ENCODE data around the gene PPP6R3. TPM values are rescaled to one million over a fixed set of nuclear protein-coding genes. Genes with fewer than 3 reads are reported as not detected.

PPP6R3 gene
- total RNA-seq, 1 experiment from 2014 or later: 99.9 TPM

- no peak for DNase-seq (ENCODE audit: extremely low read depth, low read depth)
Observed at GRCh38 chr11:68545796-68546195, 85.2 kb downstream of the PPP6R3 start.

GRCh38 chr11:68546555-68546954, 86.0 kb downstream of the PPP6R3 start:
- DNase-seq (ENCODE audit: extremely low read depth, low read depth): no peak

DNA sequence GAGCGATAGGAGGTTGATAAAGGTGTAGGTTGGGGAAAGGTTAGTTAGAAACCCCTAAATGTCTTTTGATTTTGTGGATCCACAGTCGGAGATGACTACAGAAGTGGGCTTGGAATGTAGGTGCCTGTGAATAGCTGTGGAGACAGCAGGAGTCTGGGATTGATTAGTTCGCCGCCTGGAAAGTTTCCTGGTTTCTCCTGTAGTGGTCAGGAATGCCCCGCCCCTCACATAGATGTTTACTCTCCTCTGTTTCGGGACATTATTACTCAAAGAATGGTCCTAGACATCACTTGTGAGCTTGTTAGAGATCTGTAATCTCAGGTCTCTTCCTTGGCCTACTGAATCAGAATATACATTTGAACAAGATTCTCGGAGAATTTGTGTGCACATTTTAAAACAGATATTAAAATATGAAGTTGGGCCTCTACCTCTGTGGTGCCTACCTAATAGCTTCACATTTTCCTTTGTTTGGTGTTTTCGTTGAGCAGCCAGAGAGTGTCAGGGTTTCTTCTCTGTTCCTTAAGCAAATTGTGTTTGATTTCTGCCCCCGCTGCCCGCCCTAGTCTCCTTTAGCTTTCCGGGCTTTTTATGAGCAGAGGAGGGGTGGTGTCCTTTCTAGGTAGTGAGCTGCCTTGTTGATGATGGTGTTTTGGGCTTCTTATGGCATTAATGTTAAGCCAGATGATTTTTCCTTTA, 89.4 kb downstream of the PPP6R3 start:
- DNase-seq (ENCODE audit: extremely low read depth, low read depth): no peak

DNA sequence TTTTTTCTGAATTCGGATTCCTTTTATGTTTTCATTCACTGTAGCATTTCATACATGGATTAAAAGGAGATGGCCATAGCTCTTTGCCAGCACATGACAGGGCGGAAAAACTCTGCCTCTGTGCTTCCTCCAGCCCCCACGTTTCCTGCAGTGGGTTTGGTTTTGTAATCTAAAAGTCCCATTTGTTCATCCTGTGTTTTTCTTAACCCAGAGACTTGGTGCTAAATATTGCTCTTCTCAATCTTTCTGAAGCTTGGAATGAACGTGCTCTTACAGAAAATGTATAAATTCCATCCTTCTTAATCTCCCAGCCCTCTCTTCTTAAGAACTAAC, 89.9 kb downstream of the PPP6R3 start:
- DNase-seq (ENCODE audit: extremely low read depth, low read depth): no peak

DNA sequence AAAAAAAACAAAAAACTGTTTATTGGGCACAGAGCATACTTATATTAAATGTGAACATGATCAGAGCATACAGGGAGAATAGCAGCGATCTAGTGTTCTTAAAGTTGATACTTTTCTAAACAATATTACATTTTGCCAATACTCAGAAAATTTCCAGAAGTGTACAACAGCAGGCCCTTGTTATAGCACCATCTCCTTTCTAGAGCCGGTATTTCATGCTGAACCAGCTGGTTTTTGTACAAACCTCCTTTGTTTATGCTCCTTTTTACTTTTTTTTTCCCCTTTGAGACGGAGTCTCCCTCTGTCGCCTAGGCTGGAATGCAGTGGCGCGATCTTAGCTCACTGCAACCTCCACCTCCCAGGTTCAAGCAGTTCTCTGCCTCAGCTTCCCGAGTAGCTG, 90.7 kb downstream of the PPP6R3 start:
- DNase-seq (ENCODE audit: extremely low read depth, low read depth): no peak

DNA sequence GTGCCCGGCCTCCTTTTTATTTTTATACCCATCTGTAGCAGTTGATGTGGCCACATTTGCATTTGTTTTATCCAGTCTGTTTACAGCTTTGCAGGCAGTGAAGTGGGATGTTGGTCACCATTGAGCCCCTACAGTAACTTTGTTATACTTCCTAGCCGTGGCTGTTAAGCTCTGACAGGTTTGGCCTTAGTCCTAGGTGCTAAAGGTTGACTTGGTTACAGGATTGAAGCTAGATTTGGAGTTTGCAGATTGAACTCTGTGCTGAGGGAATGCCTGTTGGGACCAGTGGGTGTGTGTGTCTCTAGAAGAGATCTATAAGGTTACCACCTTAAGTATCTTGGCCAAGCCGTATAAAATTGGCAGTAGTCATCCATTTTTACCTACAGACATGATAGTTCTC, 91.2 kb downstream of the PPP6R3 start:
- no peak for DNase-seq (ENCODE audit: extremely low read depth, low read depth)

DNA sequence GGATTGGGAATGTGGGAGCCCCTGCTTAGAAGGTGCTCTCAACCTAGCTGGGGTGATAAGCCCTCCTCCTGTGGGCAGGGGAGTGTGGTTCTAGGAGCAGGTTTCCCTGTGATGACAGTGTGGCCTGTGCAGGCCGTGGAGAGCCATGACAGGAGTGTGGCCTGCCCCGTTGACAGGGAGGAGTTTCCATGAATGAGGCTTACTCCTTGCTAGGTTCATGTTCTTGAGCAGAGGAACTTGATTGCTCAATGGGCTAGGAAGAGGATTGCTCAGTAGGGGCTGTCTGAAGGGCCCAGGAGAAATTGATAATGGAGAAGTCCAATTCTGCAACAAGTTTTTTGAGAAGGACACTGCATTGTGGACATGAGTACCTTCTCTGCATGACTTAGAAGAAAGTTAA, 92.0 kb downstream of the PPP6R3 start:
- DNase-seq (ENCODE audit: extremely low read depth, low read depth): no peak

DNA sequence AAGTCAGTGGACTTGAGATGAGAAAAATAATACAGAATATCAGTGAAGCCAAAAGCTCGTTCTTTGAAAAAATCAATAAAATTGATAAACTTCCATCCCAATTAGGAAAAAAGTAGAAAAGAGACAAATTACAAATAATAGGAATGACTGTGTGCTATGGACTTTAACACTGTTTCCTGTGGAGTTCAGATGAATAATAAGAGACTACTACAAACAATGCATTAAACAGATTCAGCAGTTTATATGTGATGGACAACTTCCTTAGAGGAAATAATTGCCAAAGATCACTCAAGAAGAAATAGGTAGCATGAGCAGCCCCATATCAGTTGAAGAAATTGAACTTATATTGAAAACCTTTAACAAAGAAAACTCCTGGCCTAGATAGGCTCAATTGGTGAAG, 99.7 kb downstream of the PPP6R3 start:
- DNase-seq (ENCODE audit: extremely low read depth, low read depth): no peak

- DNase-seq (ENCODE audit: extremely low read depth, low read depth): no peak
Observed at GRCh38 chr11:68563454-68563853, 102.9 kb downstream of the PPP6R3 start.

DNA sequence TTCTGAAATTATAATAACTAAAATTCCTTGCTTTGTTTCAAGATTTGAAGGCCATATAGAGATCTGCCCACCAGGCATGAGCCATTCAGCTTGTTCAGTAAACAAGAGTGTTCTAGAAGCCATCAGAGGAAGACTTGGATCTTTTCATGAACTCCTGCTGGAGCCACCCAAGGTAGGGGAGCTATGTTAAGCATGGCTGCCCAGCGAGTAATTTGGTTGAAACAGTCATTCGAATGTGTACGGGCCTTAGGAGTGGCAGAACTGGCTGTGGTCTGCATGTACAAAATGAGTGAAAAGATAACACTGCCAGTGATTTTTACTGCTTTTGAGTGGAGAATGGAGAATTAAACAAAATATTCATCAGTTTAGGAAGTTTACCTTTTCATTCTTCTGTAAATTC, 103.7 kb downstream of the PPP6R3 start:
- DNase-seq (ENCODE audit: extremely low read depth, low read depth): no peak

- DNase-seq (ENCODE audit: extremely low read depth, low read depth): no peak
Observed at GRCh38 chr11:68565768-68566167, 105.2 kb downstream of the PPP6R3 start.

GRCh38 chr11:68567553-68567952, 107.0 kb downstream of the PPP6R3 start:
- DNase-seq (ENCODE audit: extremely low read depth, low read depth): no peak

DNA sequence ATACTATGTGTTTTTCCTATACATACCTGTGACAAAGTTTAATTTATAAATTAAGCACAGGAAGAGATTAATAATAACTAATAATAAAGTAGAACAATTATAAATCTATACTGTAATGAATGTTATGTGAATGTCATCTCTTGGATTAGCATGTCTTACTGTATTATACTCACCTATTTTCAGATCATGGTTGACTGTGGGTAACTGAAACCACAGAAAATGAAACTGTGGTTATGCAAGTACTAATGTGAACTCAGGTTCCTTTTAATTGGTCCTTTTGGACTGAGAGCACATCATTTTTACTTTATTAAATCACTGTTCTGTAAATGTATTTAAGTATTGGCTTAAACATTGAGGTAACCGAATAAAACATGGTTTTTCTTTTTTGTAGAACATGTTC, 108.8 kb downstream of the PPP6R3 start:
- no peak for DNase-seq (ENCODE audit: extremely low read depth, low read depth)

DNA sequence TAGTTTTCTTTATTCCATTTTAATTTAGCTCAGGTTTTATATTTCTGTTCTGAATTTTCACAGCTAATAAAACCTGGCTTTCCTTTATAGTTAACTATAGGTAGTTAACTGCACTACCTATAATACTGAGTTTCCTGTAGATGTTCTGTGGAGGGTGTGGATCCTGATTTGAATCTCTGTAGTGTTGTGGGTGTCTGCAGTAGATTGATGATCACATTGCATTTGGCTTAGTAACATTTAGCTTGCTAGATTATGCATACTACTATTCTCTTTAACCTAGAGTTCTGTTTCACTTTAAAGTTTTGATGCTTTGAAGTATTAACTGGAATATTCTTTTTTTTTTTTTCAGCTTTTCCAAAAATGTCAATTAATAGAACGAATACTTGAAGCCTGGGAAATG, 110.1 kb downstream of the PPP6R3 start:
- no peak for DNase-seq (ENCODE audit: extremely low read depth, low read depth)

DNA sequence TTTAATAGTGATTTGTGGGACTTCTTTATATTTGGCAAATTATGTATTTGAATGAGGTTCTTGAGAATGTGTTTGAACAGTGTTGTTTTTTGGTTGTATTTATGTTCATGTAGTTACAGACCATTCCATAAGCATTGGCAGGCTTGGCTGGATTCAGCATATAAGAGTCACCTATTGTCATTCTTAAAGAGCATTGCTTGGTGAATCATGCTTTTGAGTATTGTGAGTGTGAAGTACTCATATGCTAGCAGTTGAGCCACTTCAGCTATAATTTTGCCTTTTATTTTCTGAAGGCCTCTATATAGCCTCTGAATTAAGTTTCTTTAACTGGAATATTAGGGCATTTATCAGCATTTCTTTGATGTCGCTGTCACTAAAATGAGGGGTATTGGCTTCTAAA, 113.8 kb downstream of the PPP6R3 start:
- DNase-seq (ENCODE audit: extremely low read depth, low read depth): no peak

- no peak for DNase-seq (ENCODE audit: extremely low read depth, low read depth)
Observed at GRCh38 chr11:68575025-68575665, 114.6 kb downstream of the PPP6R3 start.

- peak; percentile 64 for DNase-seq (ENCODE audit: extremely low read depth, low read depth)
Observed at GRCh38 chr11:68579455-68579854, 118.9 kb downstream of the PPP6R3 start.

DNA sequence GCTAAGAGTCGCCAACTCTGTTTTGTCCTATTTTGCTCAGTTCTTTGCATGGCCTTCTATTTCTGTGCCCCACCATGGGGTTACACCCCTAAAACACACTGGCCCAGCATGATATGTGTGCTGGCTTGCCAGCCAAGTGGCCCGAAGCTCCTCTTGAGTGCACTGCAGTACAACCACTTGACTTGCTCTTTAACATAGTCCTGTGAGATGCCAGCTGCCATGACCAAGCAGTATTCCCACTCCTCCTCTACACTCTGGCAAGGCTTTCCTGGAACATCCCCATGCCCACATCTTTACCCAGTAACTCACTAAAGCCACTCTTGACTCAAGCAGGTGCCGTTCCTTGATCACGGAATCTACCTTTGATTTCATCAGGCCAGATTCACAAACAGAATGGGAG, 120.9 kb downstream of the PPP6R3 start:
- DNase-seq (ENCODE audit: extremely low read depth, low read depth): peak; percentile 86

DNA sequence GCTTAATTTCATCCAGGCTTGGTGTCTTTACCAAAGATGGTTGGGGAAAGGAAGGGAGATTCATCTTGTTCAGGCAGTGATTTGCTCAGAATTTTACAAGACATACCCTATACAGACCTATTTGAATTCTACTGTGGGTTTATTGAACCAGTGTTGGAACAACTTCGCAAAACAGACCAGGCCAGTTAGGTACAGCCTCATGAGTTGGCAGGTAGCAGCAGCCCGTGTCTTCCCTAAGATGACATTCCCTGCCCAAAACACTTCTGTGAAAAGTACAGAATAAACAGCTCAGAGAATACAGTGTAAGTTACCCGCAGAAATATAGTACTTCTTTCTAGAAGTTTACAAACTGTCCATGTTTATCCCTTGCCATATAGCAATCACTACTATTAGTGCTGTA, 121.3 kb downstream of the PPP6R3 start:
- DNase-seq (ENCODE audit: extremely low read depth, low read depth): no peak

DNA sequence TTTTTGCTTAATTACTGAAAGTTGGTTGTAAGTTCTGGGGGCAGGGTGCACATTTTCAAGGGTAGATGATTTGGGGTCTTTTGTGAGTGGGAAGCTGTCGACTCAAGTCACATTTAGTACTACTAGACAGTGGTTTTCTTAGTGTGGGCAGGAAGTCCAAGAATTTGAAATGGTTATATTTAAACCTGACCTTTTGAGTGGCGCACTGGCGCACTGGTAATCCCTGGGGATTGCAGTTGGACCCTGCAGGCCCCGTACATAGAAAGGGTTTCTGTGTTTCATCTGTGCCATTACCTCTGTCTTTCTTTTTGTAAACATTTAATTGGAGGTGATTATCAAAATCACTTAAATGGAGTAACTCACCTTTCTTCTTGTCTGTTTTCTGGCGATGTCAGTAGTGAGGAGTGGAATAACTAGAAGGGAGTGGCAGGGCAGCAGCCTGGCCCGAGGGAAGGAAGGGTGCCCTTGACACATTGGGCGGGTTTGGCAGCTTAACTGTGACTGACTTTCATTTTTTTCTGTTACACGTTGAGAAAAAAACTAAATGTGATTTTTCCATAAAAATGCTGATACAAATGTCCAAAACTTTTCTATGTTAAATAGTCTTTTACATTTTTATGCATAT, 122.0 kb downstream of the PPP6R3 start:
- DNase-seq (ENCODE audit: extremely low read depth, low read depth): peak; percentile 40

- peak; percentile 62 for DNase-seq (ENCODE audit: extremely low read depth, low read depth)
Observed at GRCh38 chr11:68583041-68583446, 122.5 kb downstream of the PPP6R3 start.

DNA sequence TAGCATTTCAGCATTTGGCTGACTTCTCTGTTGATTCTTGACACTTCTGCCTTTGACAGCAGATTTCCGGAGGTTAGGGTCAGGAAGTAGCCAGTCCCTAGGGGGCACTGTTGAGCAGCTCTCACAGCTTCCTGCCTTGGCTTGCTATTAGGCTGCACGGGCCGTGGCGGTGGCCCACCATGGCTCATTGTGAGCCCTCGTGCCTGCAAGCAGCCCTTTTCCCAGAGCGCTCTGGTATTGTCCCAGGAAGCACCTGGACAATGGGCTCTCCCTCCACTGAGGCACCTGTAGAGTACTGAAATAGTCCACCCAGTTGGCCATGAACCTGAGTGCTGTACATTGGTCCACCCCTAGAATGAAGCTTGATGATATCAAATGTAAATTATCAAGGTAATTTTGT, 123.5 kb downstream of the PPP6R3 start:
- no peak for DNase-seq (ENCODE audit: extremely low read depth, low read depth)

Data from NCI-H460 (cell line).